ENCODE data around the gene ACADL.

Gene ACADL

DNA sequence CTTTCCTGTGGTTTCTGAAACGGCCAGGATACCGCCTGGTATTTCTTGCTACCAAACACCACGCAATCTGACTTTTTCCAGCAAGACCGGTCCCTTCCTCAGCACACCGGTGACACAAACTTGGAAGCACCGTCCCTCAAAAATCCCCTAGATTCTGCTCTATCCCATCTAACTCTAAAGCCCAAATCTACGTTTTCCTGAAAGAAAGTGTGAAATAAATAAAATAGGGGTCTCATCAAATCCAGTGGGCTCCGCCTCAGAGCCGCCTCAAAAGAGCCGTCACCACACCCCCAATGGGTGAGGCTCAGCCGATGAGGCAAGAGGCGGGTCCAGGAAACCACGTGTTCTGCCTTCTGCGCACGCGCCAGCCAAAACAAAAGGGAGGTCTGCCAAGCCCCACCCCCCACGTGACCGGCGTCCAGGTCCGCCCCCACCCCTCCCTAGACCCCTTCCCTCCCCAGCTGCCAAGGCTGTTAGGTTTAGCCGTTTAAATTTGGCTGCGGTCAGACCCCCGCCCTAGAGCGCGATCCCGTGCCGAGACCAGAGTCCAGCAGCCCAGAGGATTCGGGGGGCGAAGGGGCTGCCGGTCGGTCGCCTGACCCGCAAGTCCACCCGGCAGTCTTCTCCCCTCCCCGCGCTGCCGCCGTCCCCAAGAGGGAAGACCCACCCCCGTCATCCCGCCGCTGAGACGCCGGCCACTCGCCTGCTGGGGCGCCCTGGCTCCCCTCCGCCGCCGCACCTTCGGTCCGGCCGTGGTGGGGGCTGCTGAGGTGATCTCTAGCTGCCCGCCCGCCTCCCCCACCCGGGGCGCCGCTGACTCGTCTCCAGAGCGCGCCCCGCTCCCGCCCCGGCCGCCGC is 54.6 kb downstream of the ACADL start:
- peak; percentile 94 for DNase-seq (ENCODE audit: low spot score)

DNA sequence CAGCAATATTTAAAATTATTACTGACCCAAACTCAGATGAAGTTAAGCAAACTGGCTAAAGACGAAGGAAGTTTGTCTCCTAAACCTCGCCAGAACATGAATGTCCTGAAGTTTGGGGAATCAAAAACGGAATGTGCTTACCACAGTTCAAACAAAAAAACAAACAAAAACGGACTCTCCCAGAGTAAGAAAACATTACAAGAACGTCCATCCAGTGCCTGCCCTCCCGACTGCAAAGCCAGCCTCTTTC is 55.1 kb downstream of the ACADL start:
- DNase-seq (ENCODE audit: low spot score) = no peak

- no peak for DNase-seq (ENCODE audit: low spot score)
These were observed 55.6 kb downstream of the ACADL start for GRCh38 chr2:210169516-210170195.

GRCh38 chr2:210167227-210167626 is 58.0 kb downstream of the ACADL start:
- no peak for DNase-seq (ENCODE audit: low spot score)

DNA sequence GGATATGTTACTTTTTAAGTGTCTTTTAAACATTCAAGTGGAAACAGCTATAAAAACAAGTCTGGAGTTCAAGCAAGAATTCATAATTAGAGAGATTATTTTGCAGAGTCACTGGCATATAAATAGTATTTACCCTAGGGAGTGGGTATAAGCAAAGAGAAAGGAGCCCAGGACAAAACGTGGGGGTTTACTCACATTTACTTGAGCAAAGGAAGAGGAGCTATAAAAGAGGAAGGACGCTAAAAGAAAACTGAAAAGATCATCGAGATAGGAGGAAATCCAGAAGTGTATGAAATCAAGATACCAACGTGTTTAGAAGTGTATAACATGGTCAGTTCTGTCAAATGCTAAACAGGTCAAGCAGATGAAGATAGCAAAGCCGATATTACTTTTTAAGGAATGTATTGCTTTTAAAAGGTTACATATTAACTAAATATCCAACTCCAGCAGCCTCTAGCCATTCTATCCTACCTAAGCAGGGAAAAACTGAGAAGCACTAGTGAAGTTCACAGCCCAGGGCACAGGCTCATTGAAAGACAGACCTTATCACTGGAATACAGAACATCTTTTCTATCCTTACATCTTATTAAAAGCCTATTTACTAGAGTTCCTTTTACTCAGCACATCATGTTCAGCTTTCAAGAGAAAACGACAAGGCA is 62.7 kb downstream of the ACADL start:
- DNase-seq (ENCODE audit: low spot score) = no peak

DNA sequence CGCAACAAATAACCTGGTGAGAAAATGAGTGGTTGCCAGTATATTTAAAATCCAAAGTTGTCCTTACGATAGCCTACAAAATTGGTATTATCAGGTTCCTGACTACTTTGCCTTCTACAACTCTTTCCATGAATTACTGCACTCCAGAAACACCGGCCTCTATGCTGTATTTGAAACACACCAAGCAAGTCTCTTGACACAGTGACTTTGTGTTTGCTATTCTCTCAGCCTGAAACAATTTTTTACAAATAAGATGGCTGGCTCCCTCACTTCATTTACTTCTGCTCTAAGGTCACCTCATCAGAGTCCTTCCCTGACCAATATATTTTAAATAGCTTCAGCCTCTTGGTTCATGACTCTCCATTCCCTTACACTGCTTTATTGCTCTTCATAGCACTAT is 66.2 kb downstream of the ACADL start:
- no peak for DNase-seq (ENCODE audit: low spot score)

DNA sequence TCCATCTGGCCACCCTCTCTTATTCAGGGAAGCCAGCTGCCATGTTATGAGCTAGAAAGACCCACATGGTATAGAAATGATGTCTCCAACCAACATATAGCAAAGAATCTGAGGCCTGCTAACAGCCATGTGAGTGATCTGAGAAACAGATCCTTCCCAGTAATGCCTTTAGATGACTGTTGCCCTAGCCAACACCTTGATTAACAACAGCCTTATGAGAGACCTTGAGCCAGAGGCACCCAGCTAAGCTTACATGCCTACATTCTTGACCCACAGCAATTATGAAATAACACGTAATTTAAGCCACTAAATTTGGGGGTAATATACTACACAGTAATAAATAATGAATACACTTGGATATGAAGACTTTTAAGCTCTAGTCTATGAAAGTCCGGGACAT is 67.0 kb downstream of the ACADL start:
- DNase-seq (ENCODE audit: low spot score) = peak; percentile 15

GRCh38 chr2:210157526-210157925 is 67.7 kb downstream of the ACADL start:
- peak; percentile 1 for DNase-seq (ENCODE audit: low spot score)

DNA sequence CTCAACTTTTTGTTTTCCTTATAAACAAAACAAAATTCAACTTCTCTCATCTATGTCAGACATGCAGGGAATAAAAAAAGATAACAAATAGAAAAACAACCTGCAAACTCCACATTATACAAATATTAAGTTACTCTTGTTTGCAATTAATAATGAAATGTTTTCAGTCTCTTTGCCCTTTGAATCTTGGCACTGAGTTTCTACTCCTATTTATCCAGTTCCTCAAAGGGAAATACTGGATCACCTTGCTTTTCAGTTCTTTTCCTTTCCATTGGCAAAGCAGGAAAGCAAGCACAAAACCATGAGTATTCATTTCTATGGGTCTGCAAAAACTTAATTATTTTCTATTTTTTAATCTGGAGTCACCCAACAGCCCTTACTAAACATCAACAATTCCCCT is 77.6 kb downstream of the ACADL start:
- DNase-seq (ENCODE audit: low spot score) = no peak

Small RNA genes within 50 kb of the gene (small RNA-seq; reads per million reads assigned to genes)
- gene RF00019 = 0 reads per million in 2 experiments
